Stimulated activated naive CD4-positive, alpha-beta T cell treated with Interleukin-2 at 50 U/mL for 16 hours (primary cell): ENCODE results near the gene PLAGL1.
A peak's percentile ranks its signal among the peaks of the same experiment; 100 is the strongest.
"Not testable (repeated sequence)": the region's sequence is repeated elsewhere in the genome, so short reads cannot be mapped to it uniquely, and the experiment has no call there.

Source experiments
- DNase-seq: peaks from one replicate; lab custom pipeline; 2025; lab: John Stamatoyannopoulos, UW

The PLAGL1 gene

DNA sequence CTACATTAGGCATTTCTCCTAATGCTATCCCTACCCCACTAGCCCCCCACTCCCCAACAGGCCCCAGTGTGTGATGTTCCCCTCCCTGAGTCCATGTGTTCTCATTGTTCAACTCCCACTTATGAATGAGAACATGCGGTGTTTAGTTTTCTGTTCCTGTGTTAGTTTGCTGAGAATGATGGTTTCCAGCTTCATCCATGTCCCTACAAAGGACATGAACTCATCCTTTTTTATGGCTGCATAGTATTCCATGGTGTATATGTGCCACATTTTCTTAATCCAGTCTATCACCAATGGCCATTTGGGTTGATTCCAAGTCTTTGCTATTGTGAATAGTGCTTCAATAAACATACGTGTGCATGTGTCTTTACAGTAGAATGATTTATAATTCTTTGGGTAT is 1.6 kb upstream of the PLAGL1 start:
- not testable (repeated sequence) for DNase-seq

DNA sequence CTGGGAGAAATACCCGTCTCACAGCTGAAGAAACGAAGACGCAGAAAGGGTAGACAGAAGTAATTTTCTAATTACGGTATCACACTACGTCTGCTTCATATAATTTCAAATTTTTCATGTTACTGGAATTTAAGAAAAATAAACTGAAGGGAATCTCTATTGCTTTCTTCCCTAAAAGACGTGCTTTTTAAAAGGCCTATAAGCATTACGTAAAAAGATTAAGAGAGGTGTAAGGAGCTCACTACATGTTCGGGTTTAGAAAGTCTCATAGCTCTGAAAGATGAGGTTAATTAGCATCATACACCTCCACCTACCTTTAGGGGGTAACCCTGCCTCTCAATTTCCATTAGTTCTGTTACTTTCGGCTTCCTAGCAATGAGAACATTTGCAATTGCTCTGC is 787 bp upstream of the PLAGL1 start:
- no peak for DNase-seq

GRCh38 chr6:144007478-144008119 is 460 bp downstream of the PLAGL1 start:
- peak; percentile 16 for DNase-seq

DNA sequence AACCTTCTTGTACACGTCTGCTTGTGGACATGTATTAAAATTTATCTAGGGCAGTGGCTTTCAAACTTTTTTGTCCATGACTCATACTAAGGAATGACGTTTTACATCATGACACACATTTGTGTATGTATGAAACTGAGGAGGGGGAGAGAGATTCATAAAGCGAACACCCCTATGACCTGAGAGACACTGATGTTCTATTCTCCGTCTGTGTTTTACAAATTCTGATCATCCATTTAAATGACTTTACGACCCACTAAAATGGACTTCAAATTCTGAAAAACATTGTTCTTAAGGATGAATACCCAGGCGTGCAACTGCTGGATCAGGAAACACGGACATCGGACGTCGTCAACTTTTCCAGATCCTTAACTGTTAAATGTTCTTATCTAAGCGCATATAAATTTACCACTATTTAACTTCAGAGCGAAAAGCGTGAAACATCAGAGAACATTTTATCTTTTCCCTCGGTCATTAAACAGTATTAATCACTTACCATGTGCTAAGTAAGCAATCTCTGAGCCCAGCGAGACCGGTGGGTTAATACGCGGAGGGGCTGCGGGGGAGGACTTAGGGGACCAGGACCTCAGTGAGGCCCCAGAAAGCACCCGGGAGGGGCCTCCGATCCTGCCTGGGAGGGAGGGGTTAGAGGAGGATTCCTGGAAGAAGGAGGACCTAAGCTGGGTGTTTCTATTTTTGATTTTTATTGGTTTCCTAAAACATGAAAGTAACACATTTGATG is 1.2 kb downstream of the PLAGL1 start:
- no peak for DNase-seq

DNA sequence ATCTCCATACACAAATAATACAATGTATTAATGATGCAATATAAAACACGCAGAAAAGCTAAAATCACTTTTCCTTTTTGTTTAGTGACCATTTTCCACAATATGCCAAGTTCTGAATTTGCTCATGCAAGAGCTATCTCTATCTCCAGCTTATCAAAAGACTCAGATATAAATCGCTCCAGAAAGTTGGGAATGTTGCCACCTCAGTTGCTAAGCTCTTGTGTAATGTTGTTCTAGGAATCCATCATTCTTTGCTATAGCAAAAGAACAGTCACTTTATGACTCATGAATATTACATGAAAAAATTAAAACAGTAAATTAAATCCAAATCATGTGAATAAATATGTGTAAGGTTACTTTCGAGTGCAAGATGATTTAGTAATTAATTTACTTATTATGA is 8.7 kb downstream of the PLAGL1 start:
- no peak for DNase-seq

DNA sequence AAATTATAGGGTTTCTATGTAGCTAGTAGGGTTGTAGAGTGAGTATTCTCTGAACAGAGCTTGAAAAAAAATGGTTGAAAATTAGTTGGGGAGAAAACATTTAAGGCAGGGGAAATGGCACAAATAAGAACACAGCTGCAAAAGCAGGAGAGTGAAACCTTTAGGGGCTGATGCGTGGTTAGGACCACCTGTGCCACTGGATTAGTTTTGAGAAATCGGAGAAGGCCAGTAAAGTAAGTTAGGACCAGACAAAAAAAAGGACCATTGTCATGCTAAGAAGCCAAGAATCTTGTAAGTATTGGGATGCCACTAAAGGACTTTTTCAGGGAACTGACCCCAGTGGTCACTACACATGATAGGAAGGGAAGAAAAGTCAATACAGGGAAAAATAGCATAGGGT is 9.4 kb downstream of the PLAGL1 start:
- DNase-seq: no peak

DNA sequence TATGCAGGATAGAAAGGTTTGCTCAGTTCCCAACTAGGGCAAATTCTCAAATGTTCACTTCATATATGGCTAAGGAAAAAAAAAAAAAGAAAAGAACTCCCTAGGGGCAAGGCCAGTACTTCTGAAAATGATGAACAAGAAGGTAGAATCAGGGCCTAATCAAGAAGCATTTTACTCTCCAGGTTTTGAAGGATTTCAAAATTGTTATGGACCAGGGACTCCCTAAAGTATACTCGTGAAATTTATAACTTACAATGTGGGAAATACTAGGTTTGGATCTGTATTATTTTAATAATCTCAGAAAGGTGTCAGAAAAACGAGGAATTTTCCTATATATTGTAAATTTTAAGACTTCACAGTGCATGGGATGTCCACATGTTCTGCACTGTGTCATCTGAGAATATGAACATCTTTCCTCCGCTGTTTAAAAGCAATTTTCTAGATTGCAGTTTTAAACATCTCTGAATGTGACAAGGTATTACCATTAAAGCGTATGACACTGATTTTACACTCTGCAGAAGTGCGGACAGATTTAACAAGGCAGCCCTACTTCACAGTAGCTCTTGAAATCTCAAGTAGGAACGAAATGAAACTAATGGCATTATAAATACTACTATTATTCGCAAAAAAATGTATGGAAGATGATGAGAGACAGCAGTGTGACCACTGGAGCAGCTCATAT is 14.0 kb downstream of the PLAGL1 start:
- no peak for DNase-seq

GRCh38 chr6:143992285-143992684 is 15.8 kb downstream of the PLAGL1 start:
- DNase-seq: no peak

- no peak for DNase-seq
Measured at GRCh38 chr6:143986463-143987065, 21.5 kb downstream of the PLAGL1 start.

DNA sequence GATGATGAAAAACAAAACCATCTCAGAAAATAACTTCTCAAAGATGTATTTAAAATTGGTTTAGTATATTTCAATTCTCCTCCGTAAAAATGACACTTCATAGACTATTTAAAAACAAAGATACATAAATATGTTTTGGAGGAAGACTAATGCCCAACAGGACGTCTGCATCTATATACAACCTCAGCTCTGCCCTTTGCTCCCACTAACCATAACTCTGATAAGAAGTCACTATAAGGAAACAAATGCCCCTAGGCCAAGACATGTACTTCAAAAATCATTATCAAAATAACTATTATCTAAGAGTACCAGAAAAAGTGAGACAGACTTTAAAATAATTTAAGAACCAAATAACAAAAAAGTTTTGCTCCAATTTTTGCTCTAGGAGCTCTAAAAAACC is 23.4 kb downstream of the PLAGL1 start:
- no peak for DNase-seq

GRCh38 chr6:143982968-143983367 is 25.1 kb downstream of the PLAGL1 start:
- DNase-seq: no peak

DNA sequence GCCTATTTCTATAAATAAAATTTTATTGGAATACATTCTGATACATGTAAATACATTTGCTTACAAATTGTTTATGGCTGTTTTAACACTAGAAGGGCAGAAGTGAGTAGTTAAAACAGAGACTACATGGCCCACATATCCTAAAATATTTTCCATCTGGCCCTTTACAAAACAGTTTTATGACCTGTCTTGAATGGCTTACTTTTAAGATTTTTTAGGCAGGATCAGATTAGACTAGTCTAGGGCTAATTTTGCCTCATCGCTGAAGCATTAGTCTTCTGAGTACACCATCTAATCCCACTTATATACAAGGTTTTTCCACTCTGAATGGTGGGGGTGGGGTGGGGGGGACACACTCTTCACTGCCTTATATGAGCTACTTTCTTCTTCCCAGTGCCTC is 27.1 kb downstream of the PLAGL1 start:
- DNase-seq: no peak

GRCh38 chr6:143976806-143977349 is 31.2 kb downstream of the PLAGL1 start:
- no peak for DNase-seq

GRCh38 chr6:143974089-143974488 is 34.0 kb downstream of the PLAGL1 start:
- DNase-seq: no peak

DNA sequence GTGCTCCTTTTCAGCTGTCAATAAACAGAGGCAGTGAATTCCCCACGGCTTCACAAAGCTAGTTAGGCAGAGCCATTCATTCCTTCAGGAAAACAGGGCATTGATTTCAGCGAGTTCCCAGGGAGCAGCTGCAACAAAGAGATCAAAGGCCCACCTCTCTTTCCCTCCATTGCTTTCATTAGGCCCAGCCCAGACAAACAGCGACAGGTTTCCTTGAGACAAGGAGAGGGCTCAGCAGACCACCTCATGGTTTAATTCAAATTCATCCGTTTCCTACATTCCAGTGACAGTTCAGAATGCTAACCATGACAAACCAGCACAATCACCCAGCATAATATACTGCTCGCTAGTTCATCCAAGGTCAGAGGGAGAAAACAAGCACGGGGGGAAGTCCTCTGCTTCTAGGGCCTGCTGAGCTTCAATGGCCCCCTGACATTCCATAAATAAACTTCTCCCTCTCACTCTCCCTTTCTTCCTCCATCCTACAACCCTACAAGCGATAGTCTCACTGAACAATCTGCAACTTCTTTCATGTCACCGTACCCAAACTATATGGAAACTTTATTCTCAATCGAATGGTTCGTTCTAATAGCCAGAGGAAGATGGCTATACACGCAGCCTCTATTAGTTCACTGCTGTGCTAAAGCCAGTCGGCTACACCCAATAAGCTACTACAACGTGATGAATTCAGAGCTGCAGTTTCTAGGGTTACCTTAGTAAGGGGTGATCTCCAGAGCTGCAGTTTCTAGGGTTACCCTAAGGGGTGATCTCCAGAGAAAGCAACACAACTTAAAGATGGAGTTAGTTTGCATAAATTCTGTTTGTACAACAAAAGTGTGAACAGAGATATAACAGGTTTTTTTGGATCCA is 34.7 kb downstream of the PLAGL1 start:
- DNase-seq: no peak

DNA sequence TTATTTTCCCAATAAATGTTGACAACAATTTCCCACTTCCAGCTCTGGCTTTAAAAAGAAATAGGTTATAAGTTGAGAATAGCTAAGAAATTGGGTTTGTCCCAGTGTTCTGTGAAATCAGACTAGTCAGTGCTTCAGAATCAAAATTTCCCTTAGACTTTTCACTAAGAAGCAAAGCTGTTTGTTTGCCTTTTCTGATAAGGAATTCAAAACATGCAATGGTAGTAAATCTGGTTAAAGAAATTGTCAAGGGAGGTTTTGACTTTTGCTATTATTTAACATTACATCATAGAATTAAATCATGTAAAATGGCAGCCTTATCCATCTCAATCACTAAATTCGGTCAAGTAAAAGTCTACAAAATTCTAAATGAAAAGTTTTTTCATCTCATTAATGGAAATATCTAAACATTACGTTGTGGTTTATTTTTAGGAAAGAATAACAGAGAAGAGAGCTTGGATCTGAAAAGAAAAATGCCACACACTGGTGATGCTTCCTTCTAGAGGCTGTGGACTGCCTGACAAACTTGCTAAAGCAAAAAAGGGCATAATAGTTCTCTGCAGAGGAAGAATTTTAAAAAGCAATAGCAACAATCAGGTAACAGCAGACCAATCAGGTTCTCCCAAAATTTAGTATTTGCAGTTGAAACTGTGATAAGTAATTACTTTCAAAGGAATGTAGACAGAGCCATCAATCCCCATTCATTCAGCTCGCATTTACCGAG is 36.4 kb downstream of the PLAGL1 start:
- no peak for DNase-seq

DNA sequence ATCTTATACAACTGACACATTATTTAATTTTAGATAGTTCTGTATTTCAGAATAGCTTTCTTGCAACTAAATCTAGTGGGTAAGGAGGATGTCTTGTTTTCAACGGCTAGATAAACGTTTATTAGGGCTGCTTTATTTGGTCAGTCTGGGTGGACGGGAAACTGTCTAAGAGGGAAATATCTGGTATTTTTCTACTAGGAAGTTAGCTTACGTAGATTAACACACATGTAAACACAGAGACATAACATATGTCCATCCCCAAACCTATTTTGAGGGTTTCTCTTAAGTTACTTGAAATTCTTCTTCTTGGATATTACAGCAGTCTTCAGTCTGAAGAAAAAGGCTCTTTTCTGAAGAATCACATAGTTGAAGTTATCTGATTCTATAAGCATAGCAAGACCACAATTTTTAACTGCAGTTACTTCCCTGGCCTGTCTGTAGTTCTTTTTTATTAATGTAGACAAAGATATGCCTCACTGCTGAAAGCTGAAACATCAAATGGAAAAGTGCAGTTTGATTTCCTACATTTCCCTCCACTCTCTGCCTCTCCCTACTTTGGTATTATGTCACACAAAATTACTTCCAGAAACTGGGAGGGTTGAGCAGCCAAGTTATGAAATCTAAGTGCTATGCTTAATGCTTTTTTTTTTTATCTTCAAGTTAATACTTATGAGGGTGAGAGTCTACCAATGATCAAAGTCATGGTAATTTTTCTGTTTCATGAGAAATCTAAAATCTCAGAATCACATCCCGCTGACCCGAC is 37.4 kb downstream of the PLAGL1 start:
- no peak for DNase-seq

- no peak for DNase-seq
Measured at GRCh38 chr6:143969077-143969476, 39.0 kb downstream of the PLAGL1 start.

GRCh38 chr6:143967706-143968376 is 40.2 kb downstream of the PLAGL1 start:
- no peak for DNase-seq

DNA sequence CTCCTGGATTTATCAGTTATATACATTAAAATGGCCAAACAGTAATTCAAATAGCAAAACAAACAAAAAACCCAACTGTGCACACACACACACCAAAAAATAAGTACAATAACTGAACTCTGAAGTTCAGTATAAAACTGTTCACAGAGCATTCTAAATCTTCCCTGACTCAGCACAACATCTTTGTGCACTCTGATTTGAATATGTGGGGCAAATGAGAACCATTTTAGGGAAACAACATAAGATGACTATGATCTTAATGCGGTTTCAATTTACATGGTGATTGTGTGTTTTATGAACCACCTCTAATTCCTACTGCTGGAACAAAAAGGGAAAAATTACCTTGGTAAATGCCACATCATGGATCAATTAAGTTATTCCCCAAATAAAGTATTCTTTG is 41.7 kb downstream of the PLAGL1 start:
- no peak for DNase-seq
